Mucosa of descending colon (tissue), 3 donors: Measurements from ENCODE around the gene NFKB1. TPM values are rescaled to one million over a fixed set of nuclear protein-coding genes. Genes with fewer than 3 reads are reported as not detected.

Experiments
- ATAC-seq: fragments of 200-7000 bp; cut with Tn5 transposase; one replicate; pipeline ENCODE4 v1.9.1; 2020; ENCODE audit warnings: mild to moderate bottlenecking, moderate library complexity
- DNase-seq, 3 donors: peaks; one replicate each; pipeline ENCODE4 v3.0.0-alpha.2; 2020
- H3K36me3 ChIP-seq: fragments of 200-600 bp; one replicate; pipeline ENCODE4 v1.8.0; 2021; ENCODE audit warnings: low read depth, mild to moderate bottlenecking
- H3K4me1 ChIP-seq: fragments of 200-600 bp; one replicate; pipeline ENCODE4 v1.8.0; 2021; ENCODE audit warnings: low read depth, mild to moderate bottlenecking
- H3K4me3 ChIP-seq: fragments of 200-600 bp; one replicate; pipeline ENCODE4 v1.8.0; 2021; ENCODE audit warnings: mild to moderate bottlenecking
- H3K9me3 ChIP-seq: fragments of 200-600 bp; one replicate; pipeline ENCODE4 v1.8.0; 2021; ENCODE audit warnings: mild to moderate bottlenecking
- CTCF ChIP-seq: fragments of 200-600 bp; IDR thresholded peaks from one replicate; pipeline ENCODE4 v1.8.0; 2022; ENCODE audit warnings: antibody characterized with exemption, mild to moderate bottlenecking
- intact Hi-C, 2 donors: fragments of 100-400 bp; cut with DNase I in 1 of 2; cut with micrococcal nuclease in 1 of 2; formaldehyde crosslinking; loops; one replicate each; pipeline versions ENCODE4 v1.11.0 to v1.11.1; 2022; cut with DNase I, micrococcal nuclease
- total RNA-seq, 3 donors: library from RNA; stranded (reverse); fragmentation: NEBNext Ultra II Directional in 2 of 3; extraction: Animal tissue kit (Norgen Biotek cat#: 25700) in 2 of 3; gene quantifications; one replicate each; pipeline versions ENCODE4 v1.2.1 to v1.2.4, GENCODE V29; 2021 to 2023
- donor health status: DM: no; HTN: no; CAD: no; lungs with moderate emphysema.
- donor health status: DM: no; HTN: no; CAD: no.
- donor health status: DM: no; HTN: yes; CAD: no.

NFKB1 gene
- total RNA-seq, 3 donors from 2014 or later: 50.8 to 57.4 (median 53.6) TPM

GRCh38 chr4:102584091-102584490 is 82.9 kb downstream of the NFKB1 start:
- Histone ChIP-seq H3K9me3 (no peaks in the 10 kb centered on the region), H3K4me3 (no peak overlapping the region), H3K4me1 (no peaks in the 10 kb centered on the region), H3K36me3 (peaks cover 5% of the 10 kb centered on the region)
- intact Hi-C loops: no loop called here
- TF ChIP-seq CTCF: no peak
- ATAC-seq: no peak
- no peak for DNase-seq

DNA sequence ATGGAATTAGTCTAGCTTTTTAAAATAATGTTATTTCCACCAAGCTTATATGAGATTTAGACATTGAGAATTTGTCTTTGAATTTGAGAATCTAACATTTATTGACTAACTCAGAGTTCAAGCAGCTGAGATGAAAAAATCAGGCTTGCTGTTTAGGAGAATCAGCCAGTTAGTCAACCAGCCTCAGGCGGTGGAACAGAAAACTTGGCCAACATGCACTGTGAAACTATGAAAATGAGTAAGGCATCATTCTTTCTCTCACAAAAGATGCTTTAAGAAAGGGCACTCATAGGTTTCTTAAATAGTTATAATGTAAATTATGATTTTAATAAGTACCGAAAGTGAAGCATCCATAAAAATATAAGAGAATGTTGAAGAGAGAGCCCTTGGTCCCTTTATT is 84.2 kb downstream of the NFKB1 start:
- Histone ChIP-seq H3K36me3 (peaks cover 5% of the 10 kb centered on the region), H3K9me3 (no peaks in the 10 kb centered on the region), H3K4me1 (no peaks in the 10 kb centered on the region), H3K4me3 (no peak overlapping the region)
- DNase-seq (no peak), ATAC-seq (no peak)
- intact Hi-C loops: no loop called here
- no peak for TF ChIP-seq CTCF

DNA sequence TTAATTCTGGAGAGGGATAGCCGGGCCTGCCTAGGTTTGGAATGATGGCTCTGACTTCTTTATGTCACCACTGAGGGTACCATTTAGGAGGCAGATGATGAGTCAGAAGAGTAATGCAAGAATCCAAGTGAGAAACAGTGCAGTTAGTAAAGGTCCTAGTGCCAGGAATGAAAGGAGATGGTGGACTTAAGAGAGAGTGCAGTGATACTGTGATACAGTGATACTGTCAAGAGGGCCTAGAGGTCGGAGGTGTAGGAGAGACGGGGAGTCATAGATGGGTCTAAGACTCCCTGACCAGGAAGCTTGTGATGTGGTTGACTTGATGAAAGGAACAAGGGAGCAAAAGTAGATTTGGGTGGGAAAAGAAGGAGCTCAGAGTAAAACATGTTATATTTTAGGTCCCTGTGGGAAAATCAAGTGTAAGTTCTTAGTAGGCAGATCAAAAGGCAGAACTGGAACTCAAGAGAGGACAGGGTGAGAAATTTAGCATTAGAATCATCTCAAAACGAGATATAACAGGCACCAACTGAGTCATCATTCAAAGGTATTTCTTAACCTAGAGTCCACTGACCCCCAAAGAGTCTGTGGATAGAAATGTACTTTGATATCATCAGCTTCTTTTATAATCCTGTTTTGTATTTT is 85.0 kb downstream of the NFKB1 start:
- intact Hi-C loops: no loop called here
- H3K9me3 ChIP-seq: no peaks in the 10 kb centered on the region
- no peaks in the 10 kb centered on the region for H3K36me3 ChIP-seq
- no peak for ATAC-seq
- DNase-seq: no peak
- TF ChIP-seq CTCF: no peak
- H3K4me1 ChIP-seq: no peaks in the 10 kb centered on the region
- no peak overlapping the region for H3K4me3 ChIP-seq

GRCh38 chr4:102586644-102587021 is 85.5 kb downstream of the NFKB1 start:
- H3K4me1 ChIP-seq: no peaks in the 10 kb centered on the region
- intact Hi-C loops: no loop called here
- H3K9me3 ChIP-seq: no peaks in the 10 kb centered on the region
- TF ChIP-seq CTCF: no peak
- H3K4me3 ChIP-seq: no peak overlapping the region
- ATAC-seq: no peak
- no peak for DNase-seq
- no peaks in the 10 kb centered on the region for H3K36me3 ChIP-seq

GRCh38 chr4:102589743-102590142 is 88.6 kb downstream of the NFKB1 start:
- no peaks in the 10 kb centered on the region for H3K4me1 ChIP-seq
- no peak for TF ChIP-seq CTCF
- intact Hi-C loops: no loop called here
- no peaks in the 10 kb centered on the region for H3K9me3 ChIP-seq
- no peak overlapping the region for H3K4me3 ChIP-seq
- no peaks in the 10 kb centered on the region for H3K36me3 ChIP-seq
- ATAC-seq (no peak), DNase-seq (no peak)

GRCh38 chr4:102592256-102592655 is 91.1 kb downstream of the NFKB1 start:
- intact Hi-C loops: no loop called here
- ATAC-seq (no peak), DNase-seq (no peak)
- Histone ChIP-seq H3K9me3 (no peaks in the 10 kb centered on the region), H3K36me3 (peaks cover 7% of the 10 kb centered on the region), H3K4me3 (no peak overlapping the region), H3K4me1 (no peaks in the 10 kb centered on the region)
- TF ChIP-seq CTCF: no peak
